Measurements from ENCODE around the gene PIP4K2A.

- TF ChIP-seq CTCF (IDR thresholded peaks at IDR 0.05) (no peak), POLR2AphosphoS5 (IDR thresholded peaks at IDR 0.05) (no peak)
These were observed 12.7 kb upstream of the PIP4K2A start for GRCh38 chr10:22727112-22727511.

Data from prostate gland (tissue), 2 donors.